ENCODE measurements around the gene SLC9A1. TPM values are rescaled to one million over a fixed set of nuclear protein-coding genes. Genes with fewer than 3 reads are reported as not detected.

SLC9A1 gene
- total and polyA plus RNA-seq, 10 of the 15 experiments (the other 5 are each of a cell fraction or from before 2014, with no cell fraction given), result 0.87 to 21.4 (median 4.3) TPM

DNA sequence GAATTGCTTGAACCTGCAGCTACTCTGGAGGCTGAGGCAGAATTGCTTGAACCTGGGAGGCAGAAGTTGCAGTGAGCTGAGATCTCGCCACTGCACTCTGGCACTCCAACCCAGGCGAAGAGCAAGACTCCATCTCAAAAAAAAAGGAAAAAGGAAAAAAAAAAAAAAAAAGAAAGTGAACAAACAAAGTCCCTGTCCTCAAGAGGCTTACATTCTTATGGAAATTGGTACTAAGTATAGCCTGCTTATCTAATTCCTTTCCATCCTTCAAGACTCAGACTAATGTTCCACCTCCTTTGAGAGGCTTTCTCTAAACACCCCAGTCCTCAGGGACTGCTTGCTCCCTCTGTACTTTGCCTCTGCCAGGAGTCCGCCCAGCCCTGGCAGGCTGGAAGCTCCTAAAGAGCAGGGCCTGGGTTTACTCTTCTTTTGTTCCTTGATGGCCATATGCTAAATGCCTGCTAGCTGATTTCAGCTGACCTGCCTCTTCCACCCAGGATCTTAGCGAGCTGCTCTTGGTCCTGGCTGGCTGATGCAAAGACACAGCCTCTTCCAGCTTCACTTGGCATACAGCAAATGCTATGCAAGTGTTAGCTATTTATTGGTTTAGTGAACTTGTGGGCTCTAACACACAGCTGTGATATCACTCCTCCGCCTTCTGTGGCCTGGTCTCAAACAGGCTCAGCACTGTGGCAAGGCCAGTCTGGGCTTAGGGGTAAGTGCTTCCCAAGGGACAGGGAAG is 9.8 kb downstream of the SLC9A1 start (continued):
- no peak for TF ChIP-seq ZBTB4 (CRISPR knock-in tag; IDR thresholded peaks at IDR 0.05)
- TF ChIP-seq MEF2B (IDR thresholded peaks at IDR 0.05; ENCODE audit: partially characterized antibody, poor library complexity, severe bottlenecking), result no peak
- TF ChIP-seq SMAD5 (IDR thresholded peaks at IDR 0.05; ENCODE audit: low read depth), result no peak
- no peak for TF ChIP-seq HCFC1 (IDR thresholded peaks at IDR 0.05; ENCODE audit: low read length)
- no peak for TF ChIP-seq KAT2A (conservative IDR thresholded peaks at IDR 0.05; ENCODE audit: control insufficient read depth, low read depth, low read length)

DNA sequence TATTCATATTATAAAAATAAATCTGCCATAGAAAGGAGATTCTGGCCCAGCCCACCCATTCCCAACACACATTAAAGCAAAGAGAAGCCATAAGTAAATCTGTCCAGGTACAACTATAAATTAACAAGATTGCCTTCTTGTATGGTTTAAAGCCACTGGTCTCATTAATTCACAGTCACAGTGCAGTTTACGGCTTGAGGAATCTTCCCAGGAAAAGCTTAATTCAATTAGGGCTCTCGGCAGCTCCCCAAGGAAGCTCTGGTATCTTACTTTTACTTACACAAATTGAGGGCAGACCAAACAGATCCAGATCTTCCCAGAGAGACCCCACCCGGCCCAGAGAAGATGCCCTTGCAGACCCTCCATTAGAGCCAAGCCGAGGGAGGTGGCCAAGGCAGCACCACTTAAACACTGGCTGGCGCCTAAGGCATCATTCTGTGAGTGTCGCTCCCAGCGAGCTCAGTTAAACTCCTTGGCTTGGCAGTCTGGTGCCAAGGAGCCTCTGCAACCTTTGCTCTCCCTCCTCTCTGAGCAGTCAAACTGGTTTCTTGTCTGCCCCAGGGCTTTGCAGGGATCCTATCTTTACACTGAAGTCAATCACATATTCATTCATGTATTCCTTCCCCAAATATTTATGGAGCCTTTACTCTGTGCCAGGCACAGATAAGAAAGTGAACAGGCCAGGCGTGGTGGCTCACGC is 10.7 kb downstream of the SLC9A1 start:
- no peak overlapping the region for H3K9ac ChIP-seq (ENCODE audit: control insufficient read depth, insufficient read depth, low read length)

More for the DNA sequence above, 10.7 kb downstream of the SLC9A1 start:
- RAD21 ChIA-PET (ENCODE audit: unreplicated experiment), result interaction anchor here (0.6 to 1.4 kb wide), 4 partner anchors 9 to 479 kb away, joined by 3 to 6 read pairs (median 3); no protein-coding TSS in a partner anchor
- FAIRE-seq, result no peak
- CTCF ChIA-PET, result interaction anchor here (1.4 to 3.4 kb wide), 3 partner anchors 10 to 140 kb away, joined by 4 to 18 read pairs (median 12); partner anchors contain the start of gene SLC9A1
- H3K4me2 ChIP-seq (ENCODE audit: control insufficient read depth, insufficient read depth), result no peak overlapping the region
- H3K4me3 ChIP-seq, result no peak overlapping the region
- DNase-seq (ENCODE audit: low read depth, low spot score), result no peak
- H3K4me1 ChIP-seq (ENCODE audit: control insufficient read depth, insufficient read depth, low read length), result peaks cover 17% of the 10 kb centered on the region
- WGBS (ENCODE audit: insufficient coverage, insufficient replicate concordance, low lambda C conversion rate, missing lambda C conversion rate), result 92% methylated on average over 9 of the region's 9 CpGs
- H3K79me2 ChIP-seq (ENCODE audit: control insufficient read depth, insufficient read depth, low read length), result peaks cover 8% of the 10 kb centered on the region
- in situ Hi-C loops (cut with MboI), result no loop called here
- H3K27me3 ChIP-seq (replicated peaks in 1 of 2; ENCODE audit: control insufficient read depth in 2 of 2, insufficient read depth in 2 of 2, low read length in 1 of 2), result no peaks in the 10 kb centered on the region
- no peaks in the 10 kb centered on the region for H3K36me3 ChIP-seq (ENCODE audit: control insufficient read depth in 2 of 2, insufficient read depth in 2 of 2, low read length in 1 of 2)
- H4K20me1 ChIP-seq (ENCODE audit: control insufficient read depth, insufficient read depth), result no peaks in the 10 kb centered on the region
- no peaks in the 10 kb centered on the region for H3K9me3 ChIP-seq (replicated peaks; ENCODE audit: control insufficient read depth, insufficient read depth, low read length)
- H2AFZ ChIP-seq (ENCODE audit: control insufficient read depth, low read depth, low read length), result no peak overlapping the region
- SMC1A ChIA-PET (ENCODE audit: uncharacterized antibody, unreplicated experiment), result interaction anchor here (1.3 to 4.5 kb wide), 3 partner anchors 9 to 140 kb away, joined by 3 to 30 read pairs (median 10); partner anchors contain the start of gene SLC9A1
- TF ChIP-seq STAT3 (IDR thresholded peaks at IDR 0.05; ENCODE audit: low read depth, low read length), result no peak
- no peak for TF ChIP-seq ZSCAN29 (IDR thresholded peaks at IDR 0.05)
- TF ChIP-seq FOS (IDR thresholded peaks at IDR 0.05; ENCODE audit: borderline replicate concordance, extremely low read depth, insufficient read length), result no peak
- BruUV-seq (replicated peaks), result no TSS peak
- intact Hi-C loops (cut with micrococcal nuclease; ENCODE audit: unreplicated experiment), result no loop called here
- H3K27ac ChIP-seq (ENCODE audit: control insufficient read depth, insufficient read depth), result no peak overlapping the region
- no peak for ATAC-seq
- POLR2A ChIA-PET, result interaction anchor here (0.6 to 6.5 kb wide), 2 partner anchors 10 to 337 kb away, joined by 3 to 48 read pairs; partner anchors contain the start of gene SLC9A1

Data from GM12878 (cell line).